ENCODE results near the gene UGT1A7.

- TF ChIP-seq POLR2A (IDR thresholded peaks at IDR 0.05) (no peak), CTCF (IDR thresholded peaks at IDR 0.05) (no peak)
Measured at GRCh38 chr2:233699424-233700027, 17.8 kb downstream of the UGT1A7 start.

All from testis (tissue), 2 donors.